DOHH2 (cell line): Measurements from ENCODE around the gene CYP1B1.

Experiments
- EZH2phosphoT487 ChIP-seq: fragments of 200-600 bp; sonication (generic); IDR thresholded peaks from 2 replicates; pipeline ENCODE4 v1.6.1; 2017; ENCODE audit warnings: borderline replicate concordance, mild to moderate bottlenecking, antibody characterized with exemption, low read length, moderate library complexity, mixed read lengths
- TF ChIP-seq, protein P1 (sequence below): fragments of 200-600 bp; sonication (generic); IDR thresholded peaks from one replicate; pipeline ENCODE4 v1.5.1; 2014; ENCODE audit warnings: antibody characterized with exemption, mild to moderate bottlenecking, low read depth, low read length; ENCODE audit not compliant: poor library complexity, severe bottlenecking

DNA sequence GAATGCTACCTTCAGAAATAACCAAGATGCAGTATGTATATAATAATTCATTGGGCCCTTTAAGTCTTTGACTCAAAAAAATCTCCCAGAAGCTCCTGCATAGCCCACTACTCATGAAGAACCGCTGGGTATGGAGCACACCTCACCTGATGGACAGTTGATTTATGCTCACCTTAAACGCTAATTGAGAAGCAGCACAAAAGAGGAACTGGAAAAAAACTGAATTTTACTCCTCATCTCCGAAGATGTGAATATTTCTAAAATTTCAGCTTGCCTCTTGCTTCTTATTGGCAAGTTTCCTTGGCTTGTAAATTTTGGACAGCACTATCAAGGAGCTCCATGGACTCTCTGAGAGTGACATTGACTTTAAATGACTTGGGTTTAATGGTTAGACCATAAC lies 5.5 kb downstream of the CYP1B1 start:
- TF ChIP-seq, protein P1, sequence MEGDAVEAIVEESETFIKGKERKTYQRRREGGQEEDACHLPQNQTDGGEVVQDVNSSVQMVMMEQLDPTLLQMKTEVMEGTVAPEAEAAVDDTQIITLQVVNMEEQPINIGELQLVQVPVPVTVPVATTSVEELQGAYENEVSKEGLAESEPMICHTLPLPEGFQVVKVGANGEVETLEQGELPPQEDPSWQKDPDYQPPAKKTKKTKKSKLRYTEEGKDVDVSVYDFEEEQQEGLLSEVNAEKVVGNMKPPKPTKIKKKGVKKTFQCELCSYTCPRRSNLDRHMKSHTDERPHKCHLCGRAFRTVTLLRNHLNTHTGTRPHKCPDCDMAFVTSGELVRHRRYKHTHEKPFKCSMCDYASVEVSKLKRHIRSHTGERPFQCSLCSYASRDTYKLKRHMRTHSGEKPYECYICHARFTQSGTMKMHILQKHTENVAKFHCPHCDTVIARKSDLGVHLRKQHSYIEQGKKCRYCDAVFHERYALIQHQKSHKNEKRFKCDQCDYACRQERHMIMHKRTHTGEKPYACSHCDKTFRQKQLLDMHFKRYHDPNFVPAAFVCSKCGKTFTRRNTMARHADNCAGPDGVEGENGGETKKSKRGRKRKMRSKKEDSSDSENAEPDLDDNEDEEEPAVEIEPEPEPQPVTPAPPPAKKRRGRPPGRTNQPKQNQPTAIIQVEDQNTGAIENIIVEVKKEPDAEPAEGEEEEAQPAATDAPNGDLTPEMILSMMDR, result no peak
- no peak for TF ChIP-seq EZH2phosphoT487
